ENCODE results near the gene FAM222B.

The FAM222B gene

GRCh38 chr17:28811651-28812090 is 30.9 kb downstream of the FAM222B start:
- peaks cover 21% of the 10 kb centered on the region; the same call in 1 of the 2 replicates for H3F3A ChIP-seq (ENCODE audit: insufficient read depth)

GRCh38 chr17:28810437-28810836 is 32.2 kb downstream of the FAM222B start:
- H3K79me2 ChIP-seq (ENCODE audit: insufficient read depth, low read length): peaks cover 78% of the 10 kb centered on the region
- H4K20me1 ChIP-seq (ENCODE audit: low read depth, low read length): 0 out of 2 replicates have a peak, but pooled peaks cover 8% of the 10 kb centered on the region
- H3K36me3 ChIP-seq (ENCODE audit: low read length): 0 out of 2 replicates have a peak, but pooled peaks cover 6% of the 10 kb centered on the region
- H3F3A ChIP-seq (ENCODE audit: insufficient read depth): peaks cover 21% of the 10 kb centered on the region; the same call in 1 of the 2 replicates
- no peak overlapping the region for H3K27ac ChIP-seq (ENCODE audit: low read depth, low read length)
- H2AFZ ChIP-seq (ENCODE audit: low read depth, low read length, severe bottlenecking): no peak overlapping the region
- no peaks in the 10 kb centered on the region for H3K9me3 ChIP-seq (ENCODE audit: insufficient read depth, low read length)
- no peaks in the 10 kb centered on the region for H3K9me2 ChIP-seq (replicated peaks; ENCODE audit: insufficient read depth, low read length)
- H3K9ac ChIP-seq (ENCODE audit: low read length): 0 out of 2 replicates have a peak overlapping the region, but pooled peaks have one; percentile 75
- H3K27me3 ChIP-seq (ENCODE audit: low read length): no peaks in the 10 kb centered on the region
- TF ChIP-seq CTCF (IDR thresholded peaks at IDR 0.05; ENCODE audit: insufficient read depth, low read length, poor library complexity, severe bottlenecking) (no peak), EZH2phosphoT487 (conservative IDR thresholded peaks at IDR 0.05; ENCODE audit: low read length) (no peak)
- no peak overlapping the region for H3K4me3 ChIP-seq (ENCODE audit: insufficient read depth, low read length, poor library complexity, severe bottlenecking)
- peak overlapping the region; percentile 87 for H3K4me2 ChIP-seq (ENCODE audit: low read depth, low read length, poor library complexity, severe bottlenecking)

More at GRCh38 chr17:28811651-28812090, 30.9 kb downstream of the FAM222B start:
- H3K4me2 ChIP-seq (ENCODE audit: low read depth, low read length, poor library complexity, severe bottlenecking): peak overlapping the region; percentile 87
- H4K20me1 ChIP-seq (ENCODE audit: low read depth, low read length): 0 out of 2 replicates have a peak, but pooled peaks cover 4% of the 10 kb centered on the region
- H3K27ac ChIP-seq (ENCODE audit: low read depth, low read length): peak overlapping the region; percentile 63
- H3K9me2 ChIP-seq (replicated peaks; ENCODE audit: insufficient read depth, low read length): no peaks in the 10 kb centered on the region
- H3K9me3 ChIP-seq (ENCODE audit: insufficient read depth, low read length): no peaks in the 10 kb centered on the region
- H3K9ac ChIP-seq (ENCODE audit: low read length): peak overlapping the region; percentile 75
- H3K36me3 ChIP-seq (ENCODE audit: low read length): no peaks in the 10 kb centered on the region
- TF ChIP-seq CTCF (IDR thresholded peaks at IDR 0.05; ENCODE audit: insufficient read depth, low read length, poor library complexity, severe bottlenecking) (no peak), EZH2phosphoT487 (conservative IDR thresholded peaks at IDR 0.05; ENCODE audit: low read length) (no peak)
- peaks cover 80% of the 10 kb centered on the region for H3K79me2 ChIP-seq (ENCODE audit: insufficient read depth, low read length)
- no peaks in the 10 kb centered on the region for H3K27me3 ChIP-seq (ENCODE audit: low read length)
- peak overlapping the region; percentile 68 for H2AFZ ChIP-seq (ENCODE audit: low read depth, low read length, severe bottlenecking)
- peak overlapping the region; percentile 76 for H3K4me3 ChIP-seq (ENCODE audit: insufficient read depth, low read length, poor library complexity, severe bottlenecking)

DNA sequence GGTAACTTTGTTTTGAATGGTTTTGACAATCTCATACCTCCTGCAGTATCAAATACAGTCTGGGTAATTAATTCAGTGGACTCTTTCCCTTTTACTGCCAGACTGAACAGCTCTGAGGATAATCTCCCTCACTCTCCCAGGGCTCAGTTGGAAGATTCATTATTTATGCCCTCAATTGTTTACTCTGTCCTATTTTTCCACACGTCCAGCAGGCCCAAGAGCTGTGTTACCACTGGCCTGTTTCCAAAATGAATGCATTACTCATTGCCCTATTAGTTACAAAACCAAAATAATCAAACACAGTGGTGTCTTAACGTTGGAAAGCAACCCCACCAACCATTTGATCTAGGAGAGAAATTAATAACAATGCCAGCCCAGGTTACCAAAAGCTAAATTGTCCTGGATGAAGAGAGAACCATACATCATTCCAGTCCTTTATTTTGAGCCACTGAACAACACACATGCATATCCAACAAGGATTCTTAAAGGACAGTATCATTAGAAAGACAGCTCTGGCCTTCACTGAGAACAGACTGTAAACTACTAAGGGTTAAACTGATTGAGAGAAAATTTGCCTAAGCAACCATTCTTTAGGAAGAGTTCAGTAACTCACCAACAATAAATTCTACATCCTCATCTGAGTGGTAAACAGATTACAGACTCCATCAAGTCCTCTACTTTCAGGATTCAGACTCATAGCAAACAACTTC is 34.5 kb downstream of the FAM222B start:
- Histone ChIP-seq H3F3A (ENCODE audit: insufficient read depth) (peaks cover 12% of the 10 kb centered on the region; the same call in 1 of the 2 replicates), H3K9me2 (replicated peaks; ENCODE audit: insufficient read depth, low read length) (no peaks in the 10 kb centered on the region), H3K27ac (ENCODE audit: low read depth, low read length) (no peak overlapping the region), H3K4me3 (ENCODE audit: insufficient read depth, low read length, poor library complexity, severe bottlenecking) (no peak overlapping the region), H3K4me2 (ENCODE audit: low read depth, low read length, poor library complexity, severe bottlenecking) (no peak overlapping the region), H3K9ac (ENCODE audit: low read length) (no peak overlapping the region), H4K20me1 (ENCODE audit: low read depth, low read length) (0 out of 2 replicates have a peak, but pooled peaks cover 8% of the 10 kb centered on the region), H2AFZ (ENCODE audit: low read depth, low read length, severe bottlenecking) (no peak overlapping the region), H3K79me2 (ENCODE audit: insufficient read depth, low read length) (peaks cover 83% of the 10 kb centered on the region), H3K36me3 (ENCODE audit: low read length) (0 out of 2 replicates have a peak, but pooled peaks cover 6% of the 10 kb centered on the region), H3K27me3 (ENCODE audit: low read length) (no peaks in the 10 kb centered on the region), H3K9me3 (ENCODE audit: insufficient read depth, low read length) (no peaks in the 10 kb centered on the region)
- TF ChIP-seq EZH2phosphoT487 (conservative IDR thresholded peaks at IDR 0.05; ENCODE audit: low read length) (no peak), CTCF (IDR thresholded peaks at IDR 0.05; ENCODE audit: insufficient read depth, low read length, poor library complexity, severe bottlenecking) (no peak)

Data from SU-DHL-6 (cell line).